IMR-90 (cell line): ENCODE results near the gene TEX47. TPM values are rescaled to one million over a fixed set of nuclear protein-coding genes. Genes with fewer than 3 reads are reported as not detected.

ENCODE experiments used
- ATAC-seq: fragments of 200-7000 bp; cut with Tn5 transposase; 2 replicates; pipeline ENCODE4 v1.9.1; 2020; ENCODE audit warnings: low read depth, mild to moderate bottlenecking, moderate library complexity
- BruUV-seq: library from RNA; stranded (reverse); fragments of 400-500 nt; replicated peaks from 2 replicates; lab custom pipeline; 2021; lab: Mats Ljungman, UMichigan
- CTCF ChIA-PET: fragments of 300-600 bp; formaldehyde crosslinking; extraction: SDS; loops from one replicate; lab custom pipeline; 2021; ENCODE audit warnings: antibody characterized with exemption; lab: Yijun Ruan, JAX
- POLR2A ChIA-PET: fragments of 300-600 bp; sonication (Branson Sonifier 250); formaldehyde crosslinking; loops from one replicate; lab custom pipeline; 2022; ENCODE audit warnings: antibody characterized with exemption; ENCODE audit not compliant: unreplicated experiment; lab: Charles Lee
- DNase-seq: peaks from one replicate; pipeline ENCODE4 v3.0.0; 2013
- H2AFZ ChIP-seq: replicated peaks from 2 replicates; pipeline ENCODE3; 2013; ENCODE audit warnings: low read length, mild to moderate bottlenecking; ENCODE audit not compliant: poor library complexity
- H2AK5ac ChIP-seq: 2 replicates; pipeline ENCODE4 v1.6.1; 2013; ENCODE audit warnings: low read depth, low read length, inconsistent platforms
- H2AK9ac ChIP-seq: replicated peaks from 2 replicates; pipeline ENCODE3; 2013; ENCODE audit warnings: mild to moderate bottlenecking, low read depth, low read length, moderate library complexity; ENCODE audit not compliant: poor library complexity
- H2BK120ac ChIP-seq: 2 replicates; pipeline ENCODE4 v1.6.1; 2013; ENCODE audit warnings: low read depth, low read length, inconsistent platforms
- H2BK15ac ChIP-seq: 3 replicates; pipeline ENCODE4 v1.6.1; 2013; ENCODE audit warnings: low read depth, low read length, inconsistent platforms
- H2BK20ac ChIP-seq: 2 replicates; pipeline ENCODE4 v1.6.1; 2013; ENCODE audit warnings: low read depth, mild to moderate bottlenecking, inconsistent platforms, low read length, moderate library complexity
- H2BK5ac ChIP-seq: 2 replicates; pipeline ENCODE4 v1.6.1; 2013; ENCODE audit warnings: mild to moderate bottlenecking, low read depth, low read length, inconsistent platforms; ENCODE audit not compliant: poor library complexity, severe bottlenecking
- H3K14ac ChIP-seq: replicated peaks from 2 replicates; pipeline ENCODE4 v1.6.1; 2013; ENCODE audit warnings: low read depth, low read length, inconsistent platforms
- H3K18ac ChIP-seq: 2 replicates; pipeline ENCODE4 v1.6.1; 2013; ENCODE audit warnings: low read depth, low read length, control low read depth
- H3K23ac ChIP-seq: 2 replicates; pipeline ENCODE4 v1.6.1; 2013; ENCODE audit warnings: low read depth, low read length, inconsistent platforms
- H3K27ac ChIP-seq: 2 replicates; pipeline ENCODE4 v1.5.1; 2013; ENCODE audit warnings: mild to moderate bottlenecking, control low read depth, low read length; ENCODE audit not compliant: insufficient read depth
- H3K27me3 ChIP-seq: 2 replicates; pipeline ENCODE4 v1.6.1; 2013; ENCODE audit warnings: low read length; ENCODE audit not compliant: control insufficient read depth, insufficient read depth
- H3K36me3 ChIP-seq: 2 replicates; pipeline ENCODE4 v1.6.1; 2013; ENCODE audit warnings: low read length, mixed read lengths; ENCODE audit not compliant: control insufficient read depth, insufficient read depth
- H3K4ac ChIP-seq: 2 replicates; pipeline ENCODE4 v1.6.1; 2013; ENCODE audit warnings: low read depth, low read length, inconsistent platforms
- H3K4me1 ChIP-seq: 2 replicates; pipeline ENCODE4 v1.6.1; 2013; ENCODE audit warnings: low read length, mixed read lengths; ENCODE audit not compliant: control insufficient read depth, insufficient read depth
- H3K4me2 ChIP-seq: 2 replicates; pipeline ENCODE4 v1.6.1; 2013; ENCODE audit warnings: low read depth, mild to moderate bottlenecking, control low read depth, low read length, moderate library complexity
- H3K4me3 ChIP-seq: 2 replicates; pipeline ENCODE4 v1.5.1; 2013; ENCODE audit warnings: low read depth, mild to moderate bottlenecking, control low read depth, low read length, moderate library complexity; ENCODE audit not compliant: insufficient read depth
- H3K56ac ChIP-seq: 2 replicates; pipeline ENCODE4 v1.6.1; 2013; ENCODE audit warnings: low read length, inconsistent platforms; ENCODE audit not compliant: insufficient read depth; ENCODE audit errors: extremely low read depth
- H3K79me1 ChIP-seq, 2 experiments: 2 replicates each; pipeline ENCODE4 v1.6.1; 2013; ENCODE audit warnings: low read length in 2 of 2, inconsistent platforms in 1 of 2, low read depth in 1 of 2
- H3K9ac ChIP-seq: 2 replicates; pipeline ENCODE4 v1.6.1; 2013; ENCODE audit warnings: low read depth, low read length, control low read depth
- H3K9me1 ChIP-seq: 2 replicates; pipeline ENCODE4 v1.6.1; 2013; ENCODE audit warnings: low read length, inconsistent platforms; ENCODE audit not compliant: insufficient read depth
- H3K9me3 ChIP-seq: 2 replicates; pipeline ENCODE4 v1.6.1; 2013; ENCODE audit warnings: low read length; ENCODE audit not compliant: control insufficient read depth, insufficient read depth
- H4K20me1 ChIP-seq: 2 replicates; pipeline ENCODE4 v1.6.1; 2013; ENCODE audit warnings: low read length, inconsistent platforms; ENCODE audit not compliant: insufficient read depth
- H4K5ac ChIP-seq: 2 replicates; pipeline ENCODE4 v1.6.1; 2013; ENCODE audit warnings: mild to moderate bottlenecking, low read depth, low read length, control low read depth
- H4K8ac ChIP-seq, 2 experiments: 2 replicates each; pipeline ENCODE4 v1.6.1; 2013; ENCODE audit warnings: low read depth in 2 of 2, low read length in 2 of 2, control low read depth in 1 of 2, inconsistent platforms in 1 of 2
- H4K91ac ChIP-seq: 2 replicates; pipeline ENCODE4 v1.6.1; 2013; ENCODE audit warnings: low read depth, low read length, inconsistent platforms; ENCODE audit not compliant: insufficient read depth
- CEBPB ChIP-seq: IDR thresholded peaks from 2 replicates; pipeline ENCODE4 v1.6.1; 2012; ENCODE audit warnings: low read depth, low read length, improper control_type of control experiment
- ELK1 ChIP-seq: fragments of 150-350 bp; IDR thresholded peaks from 2 replicates; pipeline ENCODE4 v1.6.1; 2016; ENCODE audit warnings: low read depth, mild to moderate bottlenecking, low read length, moderate library complexity, borderline replicate concordance
- MAFK ChIP-seq: IDR thresholded peaks from 2 replicates; pipeline ENCODE4 v1.6.1; 2012; ENCODE audit warnings: low read depth, low read length, improper control_type of control experiment
- MAZ ChIP-seq: IDR thresholded peaks from 2 replicates; pipeline ENCODE4 v1.6.1; 2012; ENCODE audit warnings: low read depth, mild to moderate bottlenecking, low read length, improper control_type of control experiment, moderate library complexity, borderline replicate concordance
- NFE2L2 ChIP-seq: fragments of 150-350 bp; IDR thresholded peaks from 2 replicates; pipeline ENCODE4 v1.6.1; 2016; ENCODE audit warnings: low read depth, mild to moderate bottlenecking, low read length
- POLR2A ChIP-seq: IDR thresholded peaks from 2 replicates; pipeline ENCODE4 v1.6.1; 2012; ENCODE audit warnings: mild to moderate bottlenecking, low read depth, low read length
- RAD21 ChIP-seq: IDR thresholded peaks from 2 replicates; pipeline ENCODE4 v1.6.1; 2012; ENCODE audit warnings: low read length, improper control_type of control experiment
- RCOR1 ChIP-seq: IDR thresholded peaks from 2 replicates; pipeline ENCODE4 v1.6.1; 2012; ENCODE audit warnings: mild to moderate bottlenecking, low read length, improper control_type of control experiment; ENCODE audit not compliant: insufficient replicate concordance
- RFX5 ChIP-seq: IDR thresholded peaks from 2 replicates; pipeline ENCODE4 v1.8.0; 2012; ENCODE audit warnings: low read depth, mild to moderate bottlenecking, low read length, moderate library complexity
- dilution Hi-C: fragments of 300-500 bp; cut with HindIII; formaldehyde crosslinking; loops from one replicate; pipeline ENCODE4 v1.14.3; 2018; ENCODE audit warnings: low sequenced_read_pairs; ENCODE audit not compliant: unreplicated experiment
- in situ Hi-C: fragments of 300-500 bp; cut with MboI; formaldehyde crosslinking; loops from 3 replicates; pipeline ENCODE4 v1.14.3; 2019; ENCODE audit warnings: low sequenced_read_pairs, inconsistent platforms, mixed read lengths
- intact Hi-C: fragments of 100-400 bp; cut with micrococcal nuclease; formaldehyde crosslinking; loops from 2 replicates; pipeline ENCODE4 v1.10.0; 2022
- polyA plus RNA-seq, 3 experiments: library from polyadenylated mRNA; depleted of rRNA; stranded (reverse); fragments of >200 nt; gene quantifications; 2 replicates each; pipeline ENCODE4 v1.2.3, GENCODE V29; 2012; ENCODE audit warnings: low replicate concordance in 1 of 3
- total RNA-seq: library from RNA; depleted of rRNA; stranded (reverse); fragments of >200 nt; gene quantifications from 2 replicates; pipeline ENCODE4 v1.2.3, GENCODE V29; 2012

The TEX47 gene
- total and polyA plus RNA-seq, 2 of the 4 experiments (the other 2 are of a cell fraction), result not detected

GRCh38 chr7:88842201-88842600, 46.7 kb upstream of the TEX47 start:
- no peak overlapping the region for H4K91ac ChIP-seq
- H2AK5ac ChIP-seq, result no peak overlapping the region
- in situ Hi-C loops (no loop called here), dilution Hi-C loops (no loop called here), intact Hi-C loops (no loop called here)
- ChIA-PET POLR2A (no interaction called here), CTCF (no interaction called here)
- no peak overlapping the region for H3K9ac ChIP-seq
- H3K4me2 ChIP-seq, result no peak overlapping the region
- no peak for ATAC-seq
- peaks cover 2% of the 10 kb centered on the region; the same call in 1 of the 2 replicates for H3K9me3 ChIP-seq
- no peaks in the 10 kb centered on the region for H3K27me3 ChIP-seq
- no peak overlapping the region for H3K14ac ChIP-seq
- no peak overlapping the region for H3K27ac ChIP-seq
- H2AK9ac ChIP-seq, result no peak overlapping the region
- no TSS peak for BruUV-seq
- H3K79me1 ChIP-seq, result no peaks in the 10 kb centered on the region
- H3K4me1 ChIP-seq, result no peaks in the 10 kb centered on the region
- H2BK15ac ChIP-seq, result no peak overlapping the region
- no peak overlapping the region for H3K56ac ChIP-seq
- no peak overlapping the region for H3K23ac ChIP-seq
- no peak overlapping the region for H3K4ac ChIP-seq
- no peak for DNase-seq
- H4K5ac ChIP-seq, result no peak overlapping the region
- TF ChIP-seq CEBPB, result no peak
- no peak for TF ChIP-seq MAZ
- no peak for TF ChIP-seq POLR2A
- TF ChIP-seq MAFK, result no peak
- TF ChIP-seq NFE2L2, result no peak
- TF ChIP-seq ELK1, result no peak
- no peak for TF ChIP-seq RCOR1
- no peak for TF ChIP-seq RAD21
- no peak for TF ChIP-seq RFX5
- no peak overlapping the region for H3K18ac ChIP-seq
- H3K9me1 ChIP-seq, result no peaks in the 10 kb centered on the region
- no peaks in the 10 kb centered on the region for H3K36me3 ChIP-seq
- no peak overlapping the region for H2AFZ ChIP-seq
- no peak overlapping the region for H2BK120ac ChIP-seq
- H2BK5ac ChIP-seq, result no peak overlapping the region
- H4K8ac ChIP-seq, result no peak overlapping the region
- H3K4me3 ChIP-seq, result no peak overlapping the region
- no peak overlapping the region for H2BK20ac ChIP-seq
- H4K20me1 ChIP-seq, result no peaks in the 10 kb centered on the region
